Endothelial cell of umbilical vein (primary cell): ENCODE data around the gene FAM200A.

Source experiments
- CTCF ChIP-seq, 2 donors: IDR thresholded peaks; 1 replicate in 1 of 2; 2 replicates in 1 of 2; pipeline ENCODE4 v1.5.1; 2011; ENCODE audit warnings: low read length in 2 of 2, mild to moderate bottlenecking in 2 of 2, moderate library complexity in 2 of 2, control low read depth in 1 of 2, inconsistent platforms in 1 of 2, low read depth in 1 of 2; ENCODE audit not compliant: insufficient read depth in 1 of 2; ENCODE audit errors: extremely low read depth in 1 of 2
- EZH2 ChIP-seq: IDR thresholded peaks from 2 replicates; pipeline ENCODE4 v1.6.1; 2012; ENCODE audit warnings: borderline replicate concordance, low read depth, mild to moderate bottlenecking, moderate library complexity, low read length, inconsistent platforms; ENCODE audit not compliant: severe bottlenecking
- FOS ChIP-seq: IDR thresholded peaks from 2 replicates; pipeline ENCODE4 v1.6.1; 2011; ENCODE audit warnings: mild to moderate bottlenecking, low read length, moderate library complexity, borderline replicate concordance; ENCODE audit not compliant: insufficient read depth
- POLR2A ChIP-seq: IDR thresholded peaks from 2 replicates; pipeline ENCODE4 v1.6.1; 2012; ENCODE audit warnings: low read depth, mild to moderate bottlenecking, control low read depth, low read length
- POLR2AphosphoS5 ChIP-seq: IDR thresholded peaks from 2 replicates; pipeline ENCODE4 v1.6.1; 2012; ENCODE audit warnings: low read depth, mild to moderate bottlenecking, control low read depth, low read length, moderate library complexity; ENCODE audit not compliant: insufficient read depth

- no peak for TF ChIP-seq POLR2A
- no peak for TF ChIP-seq CTCF (IDR thresholded peaks at IDR 0.05; ENCODE audit: extremely low read depth in 1 of 2, insufficient read depth in 1 of 2, low read depth in 1 of 2, low read length in 2 of 2)
- TF ChIP-seq EZH2 = no peak
- no peak for TF ChIP-seq POLR2AphosphoS5
- TF ChIP-seq FOS = no peak
These were observed 26.0 kb downstream of the FAM200A start for GRCh38 chr7:99525713-99526440.
